HUES6 (cell line): ENCODE results near the gene GMDS.

Experiments
- H3K27ac ChIP-seq: 2 replicates; pipeline ENCODE4 v1.7.0; 2013; ENCODE audit warnings: low read depth, mild to moderate bottlenecking, low read length, inconsistent platforms
- H3K27me3 ChIP-seq: 2 replicates; pipeline ENCODE4 v1.6.1; 2013; ENCODE audit warnings: low read length; ENCODE audit not compliant: control insufficient read depth, insufficient read depth
- H3K36me3 ChIP-seq: 2 replicates; pipeline ENCODE4 v1.6.1; 2013; ENCODE audit warnings: low read length; ENCODE audit not compliant: control insufficient read depth, insufficient read depth
- H3K4me1 ChIP-seq: 2 replicates; pipeline ENCODE4 v1.6.1; 2013; ENCODE audit warnings: low read length; ENCODE audit not compliant: control insufficient read depth, insufficient read depth
- H3K4me3 ChIP-seq: 2 replicates; pipeline ENCODE4 v1.5.1; 2013; ENCODE audit warnings: low read depth, low read length
- H3K9ac ChIP-seq: one replicate; pipeline ENCODE4 v1.6.1; 2013; ENCODE audit warnings: mild to moderate bottlenecking, low read length
- H3K9me3 ChIP-seq: 2 replicates; pipeline ENCODE4 v1.6.1; 2013; ENCODE audit warnings: low read depth, low read length; ENCODE audit not compliant: control insufficient read depth, insufficient read depth

GMDS gene

GRCh38 chr6:1739220-1739619 lies 506.2 kb downstream of the GMDS start:
- H3K27ac ChIP-seq, result no peak overlapping the region
- H3K36me3 ChIP-seq, result no peaks in the 10 kb centered on the region
- H3K27me3 ChIP-seq, result no peaks in the 10 kb centered on the region
- no peak overlapping the region for H3K4me3 ChIP-seq
- no peaks in the 10 kb centered on the region for H3K4me1 ChIP-seq
- no peaks in the 10 kb centered on the region for H3K9me3 ChIP-seq
- no peak overlapping the region for H3K9ac ChIP-seq

DNA sequence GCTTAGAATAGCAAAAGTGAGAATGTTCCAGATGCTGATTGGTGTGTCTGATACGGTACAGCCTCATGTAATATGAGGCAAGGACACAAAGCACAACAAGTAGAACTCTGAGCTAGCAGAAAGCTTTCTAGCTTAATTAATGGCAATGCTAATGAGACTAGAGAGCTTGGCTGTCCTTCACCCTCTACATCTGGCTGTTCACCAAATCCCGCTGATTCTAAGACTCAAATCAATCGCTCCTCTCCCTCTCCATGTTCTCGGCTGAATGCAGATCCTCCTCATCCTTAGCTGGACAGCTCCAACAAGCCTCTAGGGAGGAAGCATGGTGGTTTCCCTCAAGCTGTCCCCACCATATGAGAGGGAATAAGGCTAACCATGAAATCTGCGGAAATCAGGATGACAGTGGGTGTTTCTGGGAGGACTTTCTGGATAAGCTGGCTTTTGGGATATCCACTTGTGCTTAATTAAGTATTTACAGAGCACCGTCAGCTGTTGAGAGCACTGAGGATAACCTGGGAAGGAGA lies 506.8 kb downstream of the GMDS start:
- Histone ChIP-seq H3K4me3 (no peak overlapping the region), H3K9ac (no peak overlapping the region), H3K27ac (no peak overlapping the region), H3K9me3 (no peaks in the 10 kb centered on the region), H3K27me3 (no peaks in the 10 kb centered on the region), H3K36me3 (no peaks in the 10 kb centered on the region), H3K4me1 (no peaks in the 10 kb centered on the region)

- Histone ChIP-seq H3K4me3 (no peak overlapping the region), H3K36me3 (no peaks in the 10 kb centered on the region), H3K27ac (no peak overlapping the region), H3K27me3 (no peaks in the 10 kb centered on the region), H3K4me1 (no peaks in the 10 kb centered on the region), H3K9ac (no peak overlapping the region), H3K9me3 (no peaks in the 10 kb centered on the region)
Observed at GRCh38 chr6:1737463-1738311, 507.7 kb downstream of the GMDS start.

GRCh38 chr6:1736346-1737105 lies 508.9 kb downstream of the GMDS start:
- Histone ChIP-seq H3K27ac (no peak overlapping the region), H3K36me3 (no peaks in the 10 kb centered on the region), H3K4me1 (no peaks in the 10 kb centered on the region), H3K9ac (no peak overlapping the region), H3K4me3 (no peak overlapping the region), H3K27me3 (no peaks in the 10 kb centered on the region), H3K9me3 (no peaks in the 10 kb centered on the region)

DNA sequence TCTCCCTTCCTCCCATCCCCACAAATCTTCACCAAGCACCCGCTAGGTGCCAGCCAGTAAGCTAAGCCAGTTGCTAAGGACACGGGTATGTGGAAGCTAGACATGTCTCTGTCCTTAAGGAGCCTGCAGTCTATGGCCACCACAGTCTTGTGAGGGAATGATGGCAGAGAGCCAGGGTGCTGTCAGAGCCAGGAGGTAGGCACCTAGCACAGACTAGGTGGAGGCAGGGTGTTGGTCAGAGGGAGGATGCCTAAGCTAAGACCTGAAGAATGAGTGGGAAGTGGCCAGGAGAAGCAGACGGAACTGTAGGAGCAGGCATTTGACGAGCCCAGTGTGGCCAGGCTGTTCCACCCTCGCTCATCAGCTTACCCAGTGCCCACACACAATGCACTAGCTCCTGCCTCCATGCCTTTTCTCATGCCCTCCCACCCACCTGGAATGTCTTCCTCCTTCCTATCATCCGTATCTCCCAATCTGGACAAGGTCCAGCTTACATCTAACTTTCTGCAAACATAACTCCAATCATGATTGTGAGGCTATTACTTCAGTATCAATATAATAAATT lies 510.1 kb downstream of the GMDS start:
- peaks cover 2% of the 10 kb centered on the region; the same call in 1 of the 2 replicates for H3K4me1 ChIP-seq
- no peak overlapping the region for H3K27ac ChIP-seq
- H3K4me3 ChIP-seq, result no peak overlapping the region
- H3K9ac ChIP-seq, result no peak overlapping the region
- no peaks in the 10 kb centered on the region for H3K9me3 ChIP-seq
- no peaks in the 10 kb centered on the region for H3K36me3 ChIP-seq
- H3K27me3 ChIP-seq, result no peaks in the 10 kb centered on the region

- H3K4me1 ChIP-seq, result peaks cover 27% of the 10 kb centered on the region
Observed at GRCh38 chr6:1730882-1731281, 514.5 kb downstream of the GMDS start.

GRCh38 chr6:1729750-1730140 lies 515.7 kb downstream of the GMDS start:
- Histone ChIP-seq H3K27me3 (no peaks in the 10 kb centered on the region), H3K4me1 (peaks cover 31% of the 10 kb centered on the region), H3K27ac (peak overlapping the region; percentile 22; the same call in 1 of the 2 replicates), H3K9me3 (no peaks in the 10 kb centered on the region), H3K9ac (peak overlapping the region; percentile 34), H3K4me3 (no peak overlapping the region), H3K36me3 (no peaks in the 10 kb centered on the region)

More at GRCh38 chr6:1730882-1731281, 514.5 kb downstream of the GMDS start:
- no peaks in the 10 kb centered on the region for H3K9me3 ChIP-seq
- H3K36me3 ChIP-seq, result no peaks in the 10 kb centered on the region
- H3K4me3 ChIP-seq, result no peak overlapping the region
- H3K27me3 ChIP-seq, result no peaks in the 10 kb centered on the region
- no peak overlapping the region for H3K27ac ChIP-seq
- H3K9ac ChIP-seq, result no peak overlapping the region

DNA sequence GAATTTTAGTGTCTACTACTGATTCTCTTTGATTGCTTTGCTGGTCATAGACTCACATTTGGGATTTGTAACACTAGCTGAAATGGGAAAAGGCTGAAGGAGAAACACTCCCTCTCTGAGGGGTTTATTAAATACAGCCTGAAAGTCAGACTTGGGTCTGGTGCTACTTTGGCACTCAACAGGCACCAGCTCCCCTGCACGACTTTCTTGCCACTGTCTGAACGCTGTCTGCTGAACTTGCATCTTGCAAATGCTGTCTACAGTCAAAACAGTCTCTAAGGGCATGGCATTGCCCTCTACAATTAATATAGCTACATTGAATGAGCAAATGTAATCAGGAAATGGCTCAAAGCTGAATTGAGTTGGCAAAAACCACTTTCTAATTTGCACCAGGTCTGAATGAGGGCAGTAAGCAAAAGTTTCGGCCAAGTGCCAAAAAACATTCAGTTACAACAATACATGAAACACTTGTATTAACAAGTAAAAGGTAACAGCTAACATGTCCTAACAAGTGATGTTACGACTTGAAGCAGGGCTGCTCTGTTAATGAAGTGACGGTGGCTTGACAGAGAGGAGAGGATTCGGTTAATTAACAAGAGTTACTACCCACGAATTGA lies 516.2 kb downstream of the GMDS start:
- Histone ChIP-seq H3K9me3 (no peaks in the 10 kb centered on the region), H3K4me1 (peaks cover 36% of the 10 kb centered on the region), H3K9ac (peak overlapping the region; percentile 34), H3K36me3 (no peaks in the 10 kb centered on the region), H3K4me3 (no peak overlapping the region), H3K27ac (peak overlapping the region; percentile 22; the same call in 1 of the 2 replicates), H3K27me3 (no peaks in the 10 kb centered on the region)

- Histone ChIP-seq H3K36me3 (no peaks in the 10 kb centered on the region), H3K27me3 (no peaks in the 10 kb centered on the region), H3K4me3 (no peak overlapping the region), H3K4me1 (peaks cover 44% of the 10 kb centered on the region), H3K9me3 (no peaks in the 10 kb centered on the region), H3K27ac (no peak overlapping the region), H3K9ac (peak overlapping the region; percentile 19)
Observed at GRCh38 chr6:1726341-1726768, 519.0 kb downstream of the GMDS start.

GRCh38 chr6:1724616-1725015 lies 520.8 kb downstream of the GMDS start:
- Histone ChIP-seq H3K4me1 (peaks cover 46% of the 10 kb centered on the region), H3K27me3 (no peaks in the 10 kb centered on the region), H3K9ac (peak overlapping the region; percentile 34), H3K9me3 (no peaks in the 10 kb centered on the region), H3K36me3 (no peaks in the 10 kb centered on the region), H3K27ac (peak overlapping the region; percentile 7; the same call in 1 of the 2 replicates), H3K4me3 (no peak overlapping the region)
